Measurements from ENCODE around the gene MEG3.

DNA sequence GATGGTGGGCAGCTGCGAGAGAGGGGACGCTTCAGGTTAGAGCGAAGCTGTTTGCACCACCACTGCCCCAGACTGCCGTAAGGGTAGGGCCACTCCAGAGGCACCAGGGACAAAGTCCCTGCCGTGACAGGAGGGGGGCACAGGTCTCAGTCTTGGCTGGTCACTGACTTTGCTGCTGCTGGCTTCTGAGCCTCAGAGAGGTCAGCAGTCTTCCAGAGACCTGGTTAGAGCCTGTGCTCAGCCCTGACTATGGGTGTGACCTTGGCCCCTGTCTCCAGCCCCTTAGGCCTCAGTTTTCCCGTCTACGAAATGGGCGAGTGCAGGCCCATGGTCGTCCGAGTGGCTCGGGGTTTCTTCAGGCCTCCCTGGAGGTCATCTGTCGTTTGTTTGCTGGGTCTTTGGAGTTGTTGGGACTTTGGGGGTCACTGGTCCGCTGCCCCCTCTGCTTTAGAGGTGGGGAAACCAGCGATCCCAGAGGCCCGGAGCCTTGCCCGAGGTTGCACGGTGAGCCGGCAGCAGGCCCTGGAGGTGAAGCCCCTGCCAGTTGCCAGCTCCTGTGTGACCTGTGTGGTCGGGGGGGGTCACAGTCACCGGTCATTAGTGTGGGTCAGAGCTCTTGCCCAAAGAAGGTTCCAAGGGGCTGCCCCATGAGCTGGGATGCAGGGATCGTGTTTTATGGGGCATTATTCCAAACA is 15.3 kb downstream of the MEG3 start:
- TF ChIP-seq, protein P1, sequence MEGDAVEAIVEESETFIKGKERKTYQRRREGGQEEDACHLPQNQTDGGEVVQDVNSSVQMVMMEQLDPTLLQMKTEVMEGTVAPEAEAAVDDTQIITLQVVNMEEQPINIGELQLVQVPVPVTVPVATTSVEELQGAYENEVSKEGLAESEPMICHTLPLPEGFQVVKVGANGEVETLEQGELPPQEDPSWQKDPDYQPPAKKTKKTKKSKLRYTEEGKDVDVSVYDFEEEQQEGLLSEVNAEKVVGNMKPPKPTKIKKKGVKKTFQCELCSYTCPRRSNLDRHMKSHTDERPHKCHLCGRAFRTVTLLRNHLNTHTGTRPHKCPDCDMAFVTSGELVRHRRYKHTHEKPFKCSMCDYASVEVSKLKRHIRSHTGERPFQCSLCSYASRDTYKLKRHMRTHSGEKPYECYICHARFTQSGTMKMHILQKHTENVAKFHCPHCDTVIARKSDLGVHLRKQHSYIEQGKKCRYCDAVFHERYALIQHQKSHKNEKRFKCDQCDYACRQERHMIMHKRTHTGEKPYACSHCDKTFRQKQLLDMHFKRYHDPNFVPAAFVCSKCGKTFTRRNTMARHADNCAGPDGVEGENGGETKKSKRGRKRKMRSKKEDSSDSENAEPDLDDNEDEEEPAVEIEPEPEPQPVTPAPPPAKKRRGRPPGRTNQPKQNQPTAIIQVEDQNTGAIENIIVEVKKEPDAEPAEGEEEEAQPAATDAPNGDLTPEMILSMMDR (IDR thresholded peaks at IDR 0.05) = no peak
- TF ChIP-seq POLR2A (IDR thresholded peaks at IDR 0.05) = no peak

Measured in lower leg skin (tissue), 3 donors.